Measurements from ENCODE around the gene DENND1C. TPM values are rescaled to one million over a fixed set of nuclear protein-coding genes. Genes with fewer than 3 reads are reported as not detected.
"Not testable (repeated sequence)": the region's sequence is repeated elsewhere in the genome, so short reads cannot be mapped to it uniquely, and the experiment has no call there.

DENND1C gene
- total RNA-seq, 1 donor from 2014 or later, result not detected

DNA sequence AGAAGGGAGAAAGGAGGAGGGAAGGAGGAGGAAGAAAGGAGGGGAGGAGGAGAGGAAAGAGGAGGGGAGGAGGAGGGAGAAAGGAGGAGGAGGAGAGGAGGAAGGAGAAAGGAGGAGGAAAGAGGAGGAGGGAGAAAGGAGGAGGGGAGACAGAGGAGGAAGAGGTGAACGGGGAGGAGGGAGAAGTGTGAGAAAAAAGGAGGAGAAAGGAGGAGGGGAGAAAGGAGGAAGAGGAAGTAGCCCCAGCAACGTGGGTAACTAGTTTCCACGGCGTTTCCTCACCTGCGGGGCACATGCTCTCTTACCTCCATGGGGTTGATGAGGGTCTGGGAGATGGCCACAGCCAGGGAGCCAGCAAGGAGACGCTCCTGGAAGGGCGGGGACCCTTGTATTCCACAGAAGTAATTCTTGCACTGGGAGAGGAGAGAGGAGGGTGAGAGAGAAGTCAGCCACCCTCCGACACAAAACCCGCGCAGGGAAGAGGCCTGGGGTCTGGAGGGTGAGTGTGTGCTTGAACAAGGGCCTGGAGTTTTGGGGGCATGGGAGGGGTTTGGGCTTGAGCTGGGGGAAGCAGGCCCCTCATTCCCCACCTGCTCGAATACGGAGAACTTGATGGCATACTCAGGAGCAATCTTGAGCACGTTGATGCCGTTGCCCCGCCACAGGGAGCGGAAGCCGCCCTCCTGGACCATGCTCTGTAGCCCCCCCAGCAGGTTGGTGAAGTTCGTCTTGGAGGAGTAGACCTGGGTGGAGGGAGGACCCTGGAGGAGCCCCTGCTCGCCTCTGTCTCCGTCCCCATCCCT, 52.0 kb downstream of the DENND1C start:
- Mint-ChIP-seq H3K27ac (ENCODE audit: unreplicated experiment) (no peak overlapping the region), H3K9me3 (ENCODE audit: unreplicated experiment) (no peaks in the 10 kb centered on the region), H3K36me3 (ENCODE audit: unreplicated experiment) (no peaks in the 10 kb centered on the region), H3K4me3 (ENCODE audit: unreplicated experiment) (no peak overlapping the region), H3K27me3 (ENCODE audit: unreplicated experiment) (peaks cover 10% of the 10 kb centered on the region), H3K4me1 (ENCODE audit: unreplicated experiment) (peaks cover 6% of the 10 kb centered on the region)
- TF ChIP-seq, protein P1, sequence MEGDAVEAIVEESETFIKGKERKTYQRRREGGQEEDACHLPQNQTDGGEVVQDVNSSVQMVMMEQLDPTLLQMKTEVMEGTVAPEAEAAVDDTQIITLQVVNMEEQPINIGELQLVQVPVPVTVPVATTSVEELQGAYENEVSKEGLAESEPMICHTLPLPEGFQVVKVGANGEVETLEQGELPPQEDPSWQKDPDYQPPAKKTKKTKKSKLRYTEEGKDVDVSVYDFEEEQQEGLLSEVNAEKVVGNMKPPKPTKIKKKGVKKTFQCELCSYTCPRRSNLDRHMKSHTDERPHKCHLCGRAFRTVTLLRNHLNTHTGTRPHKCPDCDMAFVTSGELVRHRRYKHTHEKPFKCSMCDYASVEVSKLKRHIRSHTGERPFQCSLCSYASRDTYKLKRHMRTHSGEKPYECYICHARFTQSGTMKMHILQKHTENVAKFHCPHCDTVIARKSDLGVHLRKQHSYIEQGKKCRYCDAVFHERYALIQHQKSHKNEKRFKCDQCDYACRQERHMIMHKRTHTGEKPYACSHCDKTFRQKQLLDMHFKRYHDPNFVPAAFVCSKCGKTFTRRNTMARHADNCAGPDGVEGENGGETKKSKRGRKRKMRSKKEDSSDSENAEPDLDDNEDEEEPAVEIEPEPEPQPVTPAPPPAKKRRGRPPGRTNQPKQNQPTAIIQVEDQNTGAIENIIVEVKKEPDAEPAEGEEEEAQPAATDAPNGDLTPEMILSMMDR (IDR thresholded peaks at IDR 0.05), result no peak
- DNase-seq (ENCODE audit: extremely low spot score, unreplicated experiment), result no peak

DNA sequence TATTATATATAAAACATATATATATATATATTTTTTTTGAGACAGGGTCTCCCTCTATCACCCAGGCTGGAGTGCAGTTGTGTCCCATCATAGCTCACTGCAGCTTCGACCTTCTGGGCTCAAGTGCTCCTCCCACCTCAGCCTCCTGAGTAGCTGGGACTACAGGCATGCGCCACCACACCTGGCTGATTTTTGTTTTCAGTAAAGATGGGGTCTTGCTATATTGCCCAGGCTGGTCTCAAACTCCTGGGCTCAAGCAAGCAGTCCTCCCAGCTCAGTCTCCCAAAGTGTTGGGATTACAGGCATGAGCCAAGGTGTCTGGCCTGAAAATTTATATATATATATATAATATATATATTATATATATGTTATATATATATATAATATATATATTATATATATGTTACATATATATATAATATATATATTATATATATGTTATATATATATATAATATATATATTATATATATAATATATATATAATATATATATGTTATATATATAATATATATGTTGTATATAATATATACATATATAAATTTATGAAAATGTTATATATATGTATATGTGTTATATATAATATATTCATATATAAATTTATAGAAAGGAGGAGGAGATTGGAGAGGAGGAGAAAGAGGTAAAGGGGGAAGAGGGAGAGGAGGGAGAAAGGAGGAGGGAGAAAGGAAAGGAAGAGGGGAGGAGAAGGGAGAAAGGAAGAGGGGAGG, 52.7 kb downstream of the DENND1C start:
- not testable (repeated sequence) for H3K4me1 Mint-ChIP-seq (ENCODE audit: unreplicated experiment); H3K36me3 Mint-ChIP-seq (ENCODE audit: unreplicated experiment); DNase-seq (ENCODE audit: extremely low spot score, unreplicated experiment); H3K27ac Mint-ChIP-seq (ENCODE audit: unreplicated experiment); H3K27me3 Mint-ChIP-seq (ENCODE audit: unreplicated experiment); H3K4me3 Mint-ChIP-seq (ENCODE audit: unreplicated experiment); H3K9me3 Mint-ChIP-seq (ENCODE audit: unreplicated experiment)

DNA sequence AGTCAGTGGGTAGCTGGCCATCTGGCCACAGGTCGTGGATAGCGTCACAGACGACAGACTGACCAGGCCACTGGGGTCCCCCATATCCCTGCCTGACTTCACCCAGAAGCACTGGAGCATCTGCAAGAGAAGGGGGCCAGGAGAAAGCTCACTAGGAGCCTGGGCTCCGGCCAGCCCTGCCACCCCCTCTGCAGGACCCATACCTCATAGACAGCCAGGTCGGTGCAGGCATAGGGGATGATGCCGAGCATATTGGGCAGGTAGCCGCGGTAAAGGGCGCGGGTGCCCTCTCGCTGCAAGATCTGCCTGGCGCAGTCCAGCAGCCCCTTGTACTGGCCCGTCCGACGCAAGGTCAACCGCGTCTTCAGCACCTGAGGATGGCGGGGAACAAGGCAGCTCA, 54.5 kb downstream of the DENND1C start:
- H3K4me3 Mint-ChIP-seq (ENCODE audit: unreplicated experiment), result no peak overlapping the region
- TF ChIP-seq, protein P1 (IDR thresholded peaks at IDR 0.05), result no peak
- peaks cover 10% of the 10 kb centered on the region for H3K27me3 Mint-ChIP-seq (ENCODE audit: unreplicated experiment)
- no peaks in the 10 kb centered on the region for H3K9me3 Mint-ChIP-seq (ENCODE audit: unreplicated experiment)
- peaks cover 5% of the 10 kb centered on the region for H3K36me3 Mint-ChIP-seq (ENCODE audit: unreplicated experiment)
- H3K27ac Mint-ChIP-seq (ENCODE audit: unreplicated experiment), result no peak overlapping the region
- no peak for DNase-seq (ENCODE audit: extremely low spot score, unreplicated experiment)
- H3K4me1 Mint-ChIP-seq (ENCODE audit: unreplicated experiment), result peaks cover 22% of the 10 kb centered on the region

DNA sequence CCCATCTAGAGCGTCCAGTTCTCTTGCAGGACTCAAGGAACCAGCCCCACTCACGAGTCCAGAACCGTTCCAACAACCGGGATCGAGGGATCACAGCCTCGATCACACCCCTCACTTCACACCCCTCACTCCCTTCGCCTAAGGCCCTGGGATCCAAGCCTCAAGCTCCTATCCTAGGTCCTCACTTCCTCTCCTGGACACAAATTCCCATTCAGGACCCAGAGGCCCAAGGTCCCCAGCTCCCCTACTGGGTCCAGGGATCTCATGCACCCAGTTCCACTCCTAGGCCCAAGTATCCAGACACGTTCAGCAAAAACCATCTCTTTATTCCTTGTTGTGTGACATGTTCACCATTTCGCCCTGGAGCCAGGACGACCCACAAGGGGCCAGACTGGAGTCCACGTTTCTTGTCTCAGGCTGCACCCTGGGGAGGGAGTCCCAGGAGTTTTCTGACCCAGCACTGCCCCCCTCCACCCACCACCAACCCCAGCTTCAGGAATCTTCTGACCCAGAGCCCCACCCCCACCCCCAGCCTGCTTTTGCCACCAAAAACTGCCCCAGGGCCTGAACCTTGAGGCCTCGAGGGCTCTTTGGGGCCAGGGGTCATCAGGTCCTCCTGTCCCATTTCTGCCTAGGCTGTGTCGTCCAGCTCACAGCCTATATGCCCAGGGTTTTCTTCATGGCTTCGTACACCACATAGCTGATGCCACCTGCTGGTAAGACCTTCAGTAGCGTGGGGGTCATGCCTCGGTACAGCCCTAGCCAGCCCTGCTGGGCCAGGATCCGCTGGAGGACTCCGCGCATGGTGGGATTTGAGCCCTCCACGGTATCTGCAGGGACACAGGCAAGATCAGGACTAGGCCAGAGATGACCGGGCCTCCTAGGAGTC, 55.6 kb downstream of the DENND1C start:
- H3K27me3 Mint-ChIP-seq (ENCODE audit: unreplicated experiment), result peaks cover 10% of the 10 kb centered on the region
- peak overlapping the region; percentile 40 for H3K4me3 Mint-ChIP-seq (ENCODE audit: unreplicated experiment)
- H3K36me3 Mint-ChIP-seq (ENCODE audit: unreplicated experiment), result peaks cover 5% of the 10 kb centered on the region
- DNase-seq (ENCODE audit: extremely low spot score, unreplicated experiment), result no peak
- H3K4me1 Mint-ChIP-seq (ENCODE audit: unreplicated experiment), result peaks cover 24% of the 10 kb centered on the region
- no peaks in the 10 kb centered on the region for H3K9me3 Mint-ChIP-seq (ENCODE audit: unreplicated experiment)
- peak overlapping the region; percentile 92 for H3K27ac Mint-ChIP-seq (ENCODE audit: unreplicated experiment)
- TF ChIP-seq, protein P1 (IDR thresholded peaks at IDR 0.05), result no peak

DNA sequence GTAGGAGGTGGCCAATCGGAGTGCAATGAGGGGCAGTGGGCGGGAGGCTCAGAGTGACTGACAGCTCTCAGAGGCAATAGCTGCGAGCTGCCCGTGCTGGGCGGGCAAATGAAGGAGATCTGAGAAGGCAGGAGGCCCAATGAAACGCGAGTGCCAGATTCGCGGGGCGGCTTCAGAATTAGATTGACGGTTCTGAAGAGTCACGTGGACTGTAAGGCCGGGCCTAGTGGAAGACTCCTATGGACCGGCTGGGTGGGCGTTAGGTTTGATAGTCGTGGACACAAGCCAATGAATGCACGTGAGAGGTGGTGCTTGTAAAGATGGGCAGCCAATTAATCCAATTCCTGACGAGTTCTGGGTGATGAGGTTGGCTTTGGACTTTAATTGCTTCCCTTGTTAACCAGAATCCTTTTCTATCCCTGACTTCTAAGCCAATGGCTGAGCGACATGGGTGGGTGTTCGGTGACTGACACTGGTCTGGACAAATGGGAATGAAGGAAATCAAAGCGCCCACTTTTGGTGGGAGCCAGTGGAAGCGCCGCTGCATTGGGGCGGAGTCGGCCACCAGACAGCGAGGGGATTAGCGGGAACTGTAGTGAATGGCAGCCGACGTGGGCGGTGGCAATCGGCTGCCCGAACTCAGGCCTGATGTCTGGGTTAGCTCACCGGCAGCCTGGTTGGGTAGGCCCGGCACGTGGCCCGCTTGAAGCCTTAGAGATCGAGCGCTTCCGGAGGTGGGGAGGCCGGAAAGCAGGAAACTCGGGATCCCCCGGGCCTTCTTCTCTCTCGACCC, 56.5 kb downstream of the DENND1C start:
- peak; percentile 100 for DNase-seq (ENCODE audit: extremely low spot score, unreplicated experiment)
- peaks cover 6% of the 10 kb centered on the region for H3K27me3 Mint-ChIP-seq (ENCODE audit: unreplicated experiment)
- H3K4me3 Mint-ChIP-seq (ENCODE audit: unreplicated experiment), result peak overlapping the region; percentile 70
- H3K27ac Mint-ChIP-seq (ENCODE audit: unreplicated experiment), result peak overlapping the region; percentile 92
- no peaks in the 10 kb centered on the region for H3K9me3 Mint-ChIP-seq (ENCODE audit: unreplicated experiment)
- H3K36me3 Mint-ChIP-seq (ENCODE audit: unreplicated experiment), result peaks cover 11% of the 10 kb centered on the region
- H3K4me1 Mint-ChIP-seq (ENCODE audit: unreplicated experiment), result peaks cover 24% of the 10 kb centered on the region
- TF ChIP-seq, protein P1 (IDR thresholded peaks at IDR 0.05), result no peak
